Activated CD4-positive, alpha-beta memory T cell treated with anti-CD3 and anti-CD28 coated beads, Interleukin-2, amount 10 ng/mL, durations not matched to agents 7 days and 5 days (primary cell): ENCODE data around the gene MALT1. TPM values are rescaled to one million over a fixed set of nuclear protein-coding genes. Genes with fewer than 3 reads are reported as not detected.
"Not testable (repeated sequence)": the region's sequence is repeated elsewhere in the genome, so short reads cannot be mapped to it uniquely, and the experiment has no call there.

ENCODE experiments used
- CTCF ChIA-PET: fragments of 350-600 bp; sonication (Branson Sonifier 250); formaldehyde crosslinking; loops from one replicate; lab custom pipeline; 2021; ENCODE audit warnings: antibody characterized with exemption, inconsistent platforms; lab: Charles Lee
- POLR2A ChIA-PET: fragments of 350-600 bp; sonication (Branson Sonifier 250); formaldehyde crosslinking; loops from one replicate; lab custom pipeline; 2021; ENCODE audit warnings: antibody characterized with exemption; lab: Charles Lee
- DNase-seq: peaks from one replicate; pipeline ENCODE4 v3.0.0-alpha.2; 2020
- H3K27ac Mint-ChIP-seq: one replicate; pipeline ENCODE4 v1.8.0; 2021; ENCODE audit warnings: mild to moderate bottlenecking, mixed read lengths
- H3K27me3 Mint-ChIP-seq: one replicate; pipeline ENCODE4 v1.8.0; 2021; ENCODE audit warnings: mixed read lengths
- H3K36me3 Mint-ChIP-seq: one replicate; pipeline ENCODE4 v1.8.0; 2021; ENCODE audit warnings: low read depth, mixed read lengths
- H3K4me1 Mint-ChIP-seq: one replicate; pipeline ENCODE4 v1.8.0; 2021; ENCODE audit warnings: mixed read lengths
- H3K4me3 Mint-ChIP-seq: one replicate; pipeline ENCODE4 v1.8.0; 2021; ENCODE audit warnings: mild to moderate bottlenecking, mixed read lengths
- H3K9me3 Mint-ChIP-seq: one replicate; pipeline ENCODE4 v1.8.0; 2021; ENCODE audit warnings: mixed read lengths
- total RNA-seq, 2 experiments: library from RNA; stranded (reverse); gene quantifications; one replicate each; pipeline ENCODE4 v1.2.3, GENCODE V29; 2021

Gene MALT1
- total RNA-seq, 2 experiments from 2014 or later, result 41.0 to 43.0 TPM

- POLR2A ChIA-PET, result interaction anchor here (2.6 kb wide), 1 partner anchor 84 kb away, joined by 11 read pairs; the partner anchor contains the start of gene MALT1
- peaks cover 6% of the 10 kb centered on the region for H3K36me3 Mint-ChIP-seq
- H3K4me1 Mint-ChIP-seq, result peaks cover 4% of the 10 kb centered on the region
- CTCF ChIA-PET, result interaction anchor here (1.6 to 2.2 kb wide), 2 partner anchors 9 to 13 kb away, joined by 5 to 9 read pairs; no protein-coding TSS in a partner anchor
- no peak overlapping the region for H3K4me3 Mint-ChIP-seq
- no peaks in the 10 kb centered on the region for H3K9me3 Mint-ChIP-seq
- H3K27me3 Mint-ChIP-seq, result peaks cover 13% of the 10 kb centered on the region
- no peak overlapping the region for H3K27ac Mint-ChIP-seq
- no peak for DNase-seq
Measured at GRCh38 chr18:58755304-58756010, 84.2 kb downstream of the MALT1 start.

GRCh38 chr18:58756148-58756547, 84.9 kb downstream of the MALT1 start:
- DNase-seq, result no peak
- peaks cover 13% of the 10 kb centered on the region for H3K27me3 Mint-ChIP-seq
- POLR2A ChIA-PET, result interaction anchor here (2.6 kb wide), 1 partner anchor 84 kb away, joined by 11 read pairs; the partner anchor contains the start of gene MALT1
- H3K4me1 Mint-ChIP-seq, result peaks cover 8% of the 10 kb centered on the region
- no peak overlapping the region for H3K4me3 Mint-ChIP-seq
- CTCF ChIA-PET, result interaction anchor here (2.2 kb wide), 1 partner anchor 8 kb away, joined by 9 read pairs; no protein-coding TSS in a partner anchor
- no peaks in the 10 kb centered on the region for H3K9me3 Mint-ChIP-seq
- H3K27ac Mint-ChIP-seq, result no peak overlapping the region
- H3K36me3 Mint-ChIP-seq, result peaks cover 3% of the 10 kb centered on the region

GRCh38 chr18:58756596-58757240, 85.5 kb downstream of the MALT1 start:
- POLR2A ChIA-PET, result interaction anchor here (2.6 kb wide), 1 partner anchor 85 kb away, joined by 11 read pairs; the partner anchor contains the start of gene MALT1
- H3K4me3 Mint-ChIP-seq, result no peak overlapping the region
- H3K27ac Mint-ChIP-seq, result no peak overlapping the region
- CTCF ChIA-PET, result interaction anchor here (2.2 kb wide), 1 partner anchor 7 kb away, joined by 9 read pairs; no protein-coding TSS in a partner anchor
- H3K9me3 Mint-ChIP-seq, result no peaks in the 10 kb centered on the region
- H3K27me3 Mint-ChIP-seq, result peaks cover 15% of the 10 kb centered on the region
- peaks cover 3% of the 10 kb centered on the region for H3K36me3 Mint-ChIP-seq
- peaks cover 14% of the 10 kb centered on the region for H3K4me1 Mint-ChIP-seq
- no peak for DNase-seq

GRCh38 chr18:58757351-58757750, 86.1 kb downstream of the MALT1 start:
- H3K4me3 Mint-ChIP-seq, H3K9me3 Mint-ChIP-seq, CTCF ChIA-PET, DNase-seq, H3K36me3 Mint-ChIP-seq, POLR2A ChIA-PET, H3K27ac Mint-ChIP-seq: not testable (repeated sequence)
- H3K4me1 Mint-ChIP-seq, result peaks cover 18% of the 10 kb centered on the region
- H3K27me3 Mint-ChIP-seq, result peaks cover 15% of the 10 kb centered on the region

GRCh38 chr18:58758046-58758445, 86.8 kb downstream of the MALT1 start:
- Mint-ChIP-seq H3K4me1 (peaks cover 18% of the 10 kb centered on the region), H3K36me3 (no peaks in the 10 kb centered on the region), H3K4me3 (no peak overlapping the region), H3K27ac (no peak overlapping the region), H3K9me3 (no peaks in the 10 kb centered on the region), H3K27me3 (peaks cover 16% of the 10 kb centered on the region)
- POLR2A ChIA-PET, result interaction anchor here (1.2 kb wide), 1 partner anchor 58 kb away, joined by 4 read pairs; no protein-coding TSS in a partner anchor
- no peak for DNase-seq
- CTCF ChIA-PET, result interaction anchor here (1.2 kb wide), 1 partner anchor 10 kb away, joined by 4 read pairs; no protein-coding TSS in a partner anchor

GRCh38 chr18:58758606-58759005, 87.3 kb downstream of the MALT1 start:
- Mint-ChIP-seq H3K27me3 (peaks cover 18% of the 10 kb centered on the region), H3K4me1 (peaks cover 18% of the 10 kb centered on the region), H3K4me3 (no peak overlapping the region), H3K9me3 (no peaks in the 10 kb centered on the region), H3K36me3 (no peaks in the 10 kb centered on the region), H3K27ac (no peak overlapping the region)
- DNase-seq, result no peak
- ChIA-PET POLR2A (interaction anchor here (1.0 to 1.2 kb wide), 2 partner anchors 59 to 98 kb away, joined by 3 to 4 read pairs; no protein-coding TSS in a partner anchor), CTCF (interaction anchor here (1.2 kb wide), 1 partner anchor 10 kb away, joined by 4 read pairs; no protein-coding TSS in a partner anchor)

- no peaks in the 10 kb centered on the region for H3K36me3 Mint-ChIP-seq
- DNase-seq, result peak; percentile 28
- POLR2A ChIA-PET, result no interaction called here
- no peak overlapping the region for H3K27ac Mint-ChIP-seq
- no peaks in the 10 kb centered on the region for H3K9me3 Mint-ChIP-seq
- CTCF ChIA-PET, result interaction anchor here (11.0 kb wide), 1 partner anchor 230 kb away, joined by 216 read pairs; no protein-coding TSS in a partner anchor
- H3K4me1 Mint-ChIP-seq, result peaks cover 15% of the 10 kb centered on the region
- peaks cover 34% of the 10 kb centered on the region for H3K27me3 Mint-ChIP-seq
- H3K4me3 Mint-ChIP-seq, result no peak overlapping the region
Measured at GRCh38 chr18:58761241-58761969, 90.1 kb downstream of the MALT1 start.

GRCh38 chr18:58761970-58762780, 90.9 kb downstream of the MALT1 start:
- Mint-ChIP-seq H3K9me3 (no peaks in the 10 kb centered on the region), H3K27me3 (peaks cover 41% of the 10 kb centered on the region), H3K36me3 (no peaks in the 10 kb centered on the region), H3K4me3 (no peak overlapping the region), H3K27ac (no peak overlapping the region), H3K4me1 (peaks cover 15% of the 10 kb centered on the region)
- CTCF ChIA-PET, result interaction anchor here (1.7 to 11.0 kb wide), 3 partner anchors 14 to 231 kb away, joined by 5 to 216 read pairs (median 26); partner anchors contain the start of gene MALT1
- no peak for DNase-seq
- POLR2A ChIA-PET, result no interaction called here

GRCh38 chr18:58762781-58763171, 91.5 kb downstream of the MALT1 start:
- peaks cover 42% of the 10 kb centered on the region for H3K27me3 Mint-ChIP-seq
- H3K9me3 Mint-ChIP-seq, result no peaks in the 10 kb centered on the region
- H3K36me3 Mint-ChIP-seq, result no peaks in the 10 kb centered on the region
- no peak for DNase-seq
- H3K27ac Mint-ChIP-seq, result no peak overlapping the region
- CTCF ChIA-PET, result interaction anchor here (1.4 to 11.0 kb wide), 10 partner anchors 14 to 268 kb away, joined by 4 to 216 read pairs (median 12); partner anchors contain the start of gene MALT1
- POLR2A ChIA-PET, result no interaction called here
- H3K4me1 Mint-ChIP-seq, result peaks cover 16% of the 10 kb centered on the region
- H3K4me3 Mint-ChIP-seq, result no peak overlapping the region

- Mint-ChIP-seq H3K9me3 (no peaks in the 10 kb centered on the region), H3K4me1 (peaks cover 22% of the 10 kb centered on the region), H3K27me3 (peaks cover 39% of the 10 kb centered on the region), H3K4me3 (no peak overlapping the region), H3K36me3 (no peaks in the 10 kb centered on the region), H3K27ac (no peak overlapping the region)
- no peak for DNase-seq
- CTCF ChIA-PET, result interaction anchor here (11.0 kb wide), 1 partner anchor 235 kb away, joined by 216 read pairs; no protein-coding TSS in a partner anchor
- POLR2A ChIA-PET, result no interaction called here
Measured at GRCh38 chr18:58766164-58766563, 94.9 kb downstream of the MALT1 start.

GRCh38 chr18:58766946-58767345, 95.7 kb downstream of the MALT1 start:
- ChIA-PET CTCF (interaction anchor here (0.9 to 11.0 kb wide), 5 partner anchors 236 to 299 kb away, joined by 3 to 216 read pairs (median 5); no protein-coding TSS in a partner anchor), POLR2A (no interaction called here)
- peaks cover 15% of the 10 kb centered on the region for H3K4me1 Mint-ChIP-seq
- no peak for DNase-seq
- H3K36me3 Mint-ChIP-seq, result no peaks in the 10 kb centered on the region
- H3K9me3 Mint-ChIP-seq, result no peaks in the 10 kb centered on the region
- H3K27ac Mint-ChIP-seq, result no peak overlapping the region
- H3K27me3 Mint-ChIP-seq, result peaks cover 36% of the 10 kb centered on the region
- no peak overlapping the region for H3K4me3 Mint-ChIP-seq
